Measurements from ENCODE around the gene PGBD2. TPM values are rescaled to one million over a fixed set of nuclear protein-coding genes. Genes with fewer than 3 reads are reported as not detected.
"Not testable (repeated sequence)": the region's sequence is repeated elsewhere in the genome, so short reads cannot be mapped to it uniquely, and the experiment has no call there.

PGBD2 gene
- total and polyA plus RNA-seq, 2 of the 8 experiments (the other 6 are each of a cell fraction or from before 2014, with no cell fraction given): 4.5 to 7.7 TPM

DNA sequence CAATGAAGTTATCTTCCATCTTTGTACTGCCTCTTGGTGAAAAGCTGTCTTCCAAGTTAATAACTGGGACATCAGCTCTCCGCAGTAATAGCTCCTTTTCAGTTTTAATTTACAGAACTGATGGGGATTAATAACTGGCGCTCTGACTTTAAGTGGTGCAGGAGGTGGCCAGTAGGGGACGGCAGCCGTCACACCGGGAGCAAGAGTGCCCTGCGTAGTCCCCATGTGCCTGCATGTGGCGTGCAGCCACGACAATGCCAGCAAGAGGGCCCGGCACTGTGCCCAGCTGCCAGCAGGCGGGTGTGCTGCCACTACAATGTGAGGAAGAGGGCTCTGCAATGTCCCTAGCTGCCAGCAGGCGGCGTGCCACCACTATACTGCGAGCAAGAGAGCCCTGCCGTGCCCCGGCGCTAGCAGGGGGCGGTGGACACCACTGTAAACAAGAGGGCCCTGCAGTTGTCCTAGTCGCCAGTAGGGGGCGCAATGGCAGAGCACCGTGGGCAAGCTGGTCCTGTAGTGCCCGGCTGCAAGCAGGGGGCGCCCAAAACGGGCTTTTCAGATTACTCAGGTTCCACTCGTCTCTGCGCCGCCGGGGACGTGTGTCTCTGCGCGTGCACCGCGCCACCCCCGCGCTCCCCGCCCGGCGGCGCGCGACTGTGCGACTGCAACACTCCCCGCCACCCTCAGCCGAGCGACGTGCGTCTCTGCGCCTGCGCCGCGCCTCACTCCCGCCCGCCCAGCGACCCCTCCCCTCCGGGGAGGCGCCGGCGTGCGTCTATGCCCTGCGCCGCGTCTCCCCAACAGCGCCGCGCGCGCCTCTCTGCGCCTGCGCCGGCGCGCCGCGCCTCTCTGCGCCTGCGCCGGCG lies 38.3 kb downstream of the PGBD2 start:
- H3K4me3 ChIP-seq (ENCODE audit: extremely low read depth in 1 of 4, insufficient read depth in 2 of 4, low read depth in 3 of 4, low read length in 4 of 4); H2BK12ac ChIP-seq (ENCODE audit: low read depth, low read length); H4K8ac ChIP-seq (ENCODE audit: extremely low read depth, insufficient read depth, low read length); H2AK5ac ChIP-seq (ENCODE audit: low read depth, low read length); H3K4me1 ChIP-seq (replicated peaks in 1 of 4; ENCODE audit: control insufficient read depth in 3 of 4, insufficient read depth in 4 of 4, low read length in 3 of 4); H4K5ac ChIP-seq (ENCODE audit: insufficient read length, low read depth, low read length); H3K9ac ChIP-seq (replicated peaks in 1 of 4; ENCODE audit: extremely low read depth in 1 of 4, low read depth in 3 of 4, low read length in 3 of 4); H3K4ac ChIP-seq (replicated peaks; ENCODE audit: insufficient read length, low read depth, low read length); H4K20me1 ChIP-seq (replicated peaks in 1 of 2; ENCODE audit: control insufficient read depth in 1 of 2, insufficient read depth in 2 of 2, low read length in 2 of 2); H3K23me2 ChIP-seq (ENCODE audit: low read depth, low read length); H3K23ac ChIP-seq (ENCODE audit: insufficient read length); H3K27ac ChIP-seq (ENCODE audit: low read depth, low read length); H2AFZ ChIP-seq (ENCODE audit: low read length); H2BK120ac ChIP-seq (replicated peaks; ENCODE audit: low read depth, low read length); H4K91ac ChIP-seq (replicated peaks; ENCODE audit: insufficient read length, low read length); FAIRE-seq; H2BK5ac ChIP-seq (ENCODE audit: low read depth, low read length); H2BK20ac ChIP-seq (ENCODE audit: low read length); H3K79me1 ChIP-seq (ENCODE audit: low read depth, low read length); H3K79me2 ChIP-seq (ENCODE audit: control insufficient read depth in 1 of 2, insufficient read depth in 2 of 2, low read length in 2 of 2); H3K56ac ChIP-seq (replicated peaks; ENCODE audit: insufficient read length, low read depth, low read length); H3K36me3 ChIP-seq (ENCODE audit: control insufficient read depth in 2 of 4, insufficient read depth in 4 of 4, low read length in 3 of 4); H3K9me3 ChIP-seq (ENCODE audit: insufficient read depth in 2 of 2, low read depth in 1 of 2, low read length in 1 of 2); H3K27me3 ChIP-seq (replicated peaks in 1 of 4; ENCODE audit: control insufficient read depth in 3 of 4, extremely low read depth in 1 of 4, insufficient read depth in 3 of 4, low read length in 3 of 4); H3K14ac ChIP-seq (ENCODE audit: insufficient read length); POLR2A ChIA-PET (ENCODE audit: partially characterized antibody); H2BK15ac ChIP-seq (ENCODE audit: low read length); CTCF ChIA-PET (ENCODE audit: partially characterized antibody); DNase-seq (ENCODE audit: low read depth in 1 of 2, low spot score in 2 of 2); H3K18ac ChIP-seq (ENCODE audit: extremely low read depth, low read length); H3K4me2 ChIP-seq (ENCODE audit: insufficient read depth in 1 of 2, low read depth in 2 of 2, low read length in 2 of 2): not testable (repeated sequence)
- WGBS, 2 experiments (ENCODE audit: extremely low coverage in 1 of 2, insufficient coverage in 1 of 2, insufficient read length in 1 of 2, insufficient replicate concordance in 2 of 2, low coverage in 1 of 2, low lambda C conversion rate in 2 of 2, missing lambda C conversion rate in 1 of 2): 84% methylated on average over 8 of the region's 77 CpGs; no CpG with 5 or more reads in 1 of the 2 experiments

DNA sequence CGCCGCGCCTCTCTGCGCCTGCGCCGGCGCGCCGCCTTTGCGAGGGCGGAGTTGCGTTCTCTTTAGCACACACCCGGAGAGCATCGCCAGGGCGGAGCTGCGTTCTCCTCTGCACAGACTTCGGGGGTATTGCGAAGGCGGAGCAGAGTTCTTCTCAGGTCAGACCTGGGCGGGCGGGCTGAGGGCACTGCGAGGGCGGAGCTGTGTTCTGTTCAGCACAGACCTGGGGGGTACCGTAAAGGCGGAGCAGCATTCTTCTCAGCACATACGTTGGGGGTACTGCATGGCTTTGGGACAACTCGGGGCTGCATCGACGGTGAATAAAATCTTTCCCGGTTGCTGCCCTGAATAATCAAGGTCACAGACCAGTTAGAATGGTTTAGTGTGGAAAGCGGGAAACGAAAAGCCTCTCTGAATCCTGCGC lies 39.0 kb downstream of the PGBD2 start:
- H4K20me1 ChIP-seq (replicated peaks in 1 of 2; ENCODE audit: control insufficient read depth in 1 of 2, insufficient read depth in 2 of 2, low read length in 2 of 2); POLR2A ChIA-PET (ENCODE audit: partially characterized antibody); H3K79me1 ChIP-seq (ENCODE audit: low read depth, low read length); H2BK120ac ChIP-seq (replicated peaks; ENCODE audit: low read depth, low read length); H4K91ac ChIP-seq (replicated peaks; ENCODE audit: insufficient read length, low read length); H3K9me3 ChIP-seq (ENCODE audit: insufficient read depth in 2 of 2, low read depth in 1 of 2, low read length in 1 of 2); H2BK5ac ChIP-seq (ENCODE audit: low read depth, low read length); H2BK12ac ChIP-seq (ENCODE audit: low read depth, low read length); H3K27ac ChIP-seq (ENCODE audit: low read depth, low read length); H2BK15ac ChIP-seq (ENCODE audit: low read length); CTCF ChIA-PET (ENCODE audit: partially characterized antibody); H3K9ac ChIP-seq (replicated peaks in 1 of 4; ENCODE audit: extremely low read depth in 1 of 4, low read depth in 3 of 4, low read length in 3 of 4); H3K4ac ChIP-seq (replicated peaks; ENCODE audit: insufficient read length, low read depth, low read length); FAIRE-seq; H3K4me3 ChIP-seq (ENCODE audit: extremely low read depth in 1 of 4, insufficient read depth in 2 of 4, low read depth in 3 of 4, low read length in 4 of 4); H2BK20ac ChIP-seq (ENCODE audit: low read length); H3K79me2 ChIP-seq (ENCODE audit: control insufficient read depth in 1 of 2, insufficient read depth in 2 of 2, low read length in 2 of 2); H3K56ac ChIP-seq (replicated peaks; ENCODE audit: insufficient read length, low read depth, low read length); H3K23ac ChIP-seq (ENCODE audit: insufficient read length); H2AFZ ChIP-seq (ENCODE audit: low read length); H3K4me2 ChIP-seq (ENCODE audit: insufficient read depth in 1 of 2, low read depth in 2 of 2, low read length in 2 of 2); H2AK5ac ChIP-seq (ENCODE audit: low read depth, low read length); H3K4me1 ChIP-seq (replicated peaks in 1 of 4; ENCODE audit: control insufficient read depth in 3 of 4, insufficient read depth in 4 of 4, low read length in 3 of 4); H3K18ac ChIP-seq (ENCODE audit: extremely low read depth, low read length); H3K27me3 ChIP-seq (replicated peaks in 1 of 4; ENCODE audit: control insufficient read depth in 3 of 4, extremely low read depth in 1 of 4, insufficient read depth in 3 of 4, low read length in 3 of 4); H3K23me2 ChIP-seq (ENCODE audit: low read depth, low read length); H4K5ac ChIP-seq (ENCODE audit: insufficient read length, low read depth, low read length); H4K8ac ChIP-seq (ENCODE audit: extremely low read depth, insufficient read depth, low read length); H3K14ac ChIP-seq (ENCODE audit: insufficient read length); H3K36me3 ChIP-seq (ENCODE audit: control insufficient read depth in 2 of 4, insufficient read depth in 4 of 4, low read length in 3 of 4); DNase-seq (ENCODE audit: low read depth in 1 of 2, low spot score in 2 of 2): not testable (repeated sequence)
- WGBS, 2 experiments (ENCODE audit: extremely low coverage in 1 of 2, insufficient coverage in 1 of 2, insufficient read length in 1 of 2, insufficient replicate concordance in 2 of 2, low coverage in 1 of 2, low lambda C conversion rate in 2 of 2, missing lambda C conversion rate in 1 of 2): 96% methylated on average over 4 of the region's 33 CpGs; no CpG with 5 or more reads in 1 of the 2 experiments
